Prostate gland (tissue), 1 donor: ENCODE measurements around the gene IRF2.

Source experiments
- POLR2A ChIP-seq: fragments of 450-650 bp; IDR thresholded peaks from one replicate; pipeline ENCODE4 v1.6.1; 2016; ENCODE audit warnings: antibody characterized with exemption, mild to moderate bottlenecking
- POLR2AphosphoS5 ChIP-seq: sonication (generic); formaldehyde crosslinking; IDR thresholded peaks from one replicate; pipeline ENCODE4 v1.6.1; 2017; ENCODE audit warnings: antibody characterized with exemption

DNA sequence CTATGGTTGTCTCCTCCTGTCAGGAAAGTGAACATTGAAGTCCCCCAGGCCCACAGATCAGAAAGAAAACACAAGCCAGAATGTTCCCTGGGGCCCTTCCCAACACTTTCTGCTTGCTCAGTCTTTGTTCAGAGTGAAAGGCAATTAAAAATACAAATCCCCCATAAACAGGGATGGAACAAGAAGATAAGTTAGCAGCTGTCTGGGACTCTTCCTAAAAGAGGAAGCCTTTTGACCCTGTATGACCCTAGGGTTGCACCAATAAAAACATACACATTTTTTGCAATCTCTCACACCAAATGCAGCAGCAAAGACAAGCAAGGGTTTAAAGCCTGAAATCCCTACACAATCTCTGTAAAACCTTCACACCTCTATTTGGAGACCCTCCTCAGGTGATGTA, 22.6 kb downstream of the IRF2 start:
- no peak for TF ChIP-seq POLR2AphosphoS5
- no peak for TF ChIP-seq POLR2A
